Epithelial cell of esophagus (primary cell): Measurements from ENCODE around the gene SCAF1.

Experiments
- DNase-seq: peaks from one replicate; pipeline ENCODE4 v3.0.0; 2010; ENCODE audit warnings: low read depth
- H3K4me3 ChIP-seq: 2 replicates; pipeline ENCODE4 v1.5.1; 2011; ENCODE audit warnings: mild to moderate bottlenecking, low read length, control low read depth
- CTCF ChIP-seq: IDR thresholded peaks from 2 replicates; pipeline ENCODE4 v1.5.1; 2011; ENCODE audit warnings: low read depth, mild to moderate bottlenecking, low read length, control low read depth, inconsistent platforms; ENCODE audit not compliant: insufficient read depth; ENCODE audit errors: missing control alignments

The SCAF1 gene

GRCh38 chr19:49641688-49642491 lies at the start of gene SCAF1:
Gene SCAF1, plus strand, starts transcription at chr19:49642209. Its CDS starts 2,818 bp downstream, at chr19:49645027.
- TF ChIP-seq CTCF, result no peak
- peak; percentile 100 for DNase-seq
- peak within 1 kb of the TSS; percentile 92 for H3K4me3 ChIP-seq

- H3K4me3 ChIP-seq, result peak overlapping the region; percentile 70
- DNase-seq, result peak; percentile 80
- no peak for TF ChIP-seq CTCF
These were observed 49.4 kb upstream of the SCAF1 start for GRCh38 chr19:49592486-49593232.

- no peak for TF ChIP-seq CTCF
- peak; percentile 96 for DNase-seq
- peak overlapping the region; percentile 70 for H3K4me3 ChIP-seq
These were observed 48.5 kb upstream of the SCAF1 start for GRCh38 chr19:49593233-49594113.

- TF ChIP-seq CTCF, result no peak
- DNase-seq, result no peak
- no peak overlapping the region for H3K4me3 ChIP-seq
These were observed 47.6 kb upstream of the SCAF1 start for GRCh38 chr19:49594157-49594992.

GRCh38 chr19:49594993-49595818 lies 46.8 kb upstream of the SCAF1 start:
- no peak overlapping the region for H3K4me3 ChIP-seq
- TF ChIP-seq CTCF, result no peak
- no peak for DNase-seq
